ENCODE results near the gene STX5.

- TF ChIP-seq, protein P1, sequence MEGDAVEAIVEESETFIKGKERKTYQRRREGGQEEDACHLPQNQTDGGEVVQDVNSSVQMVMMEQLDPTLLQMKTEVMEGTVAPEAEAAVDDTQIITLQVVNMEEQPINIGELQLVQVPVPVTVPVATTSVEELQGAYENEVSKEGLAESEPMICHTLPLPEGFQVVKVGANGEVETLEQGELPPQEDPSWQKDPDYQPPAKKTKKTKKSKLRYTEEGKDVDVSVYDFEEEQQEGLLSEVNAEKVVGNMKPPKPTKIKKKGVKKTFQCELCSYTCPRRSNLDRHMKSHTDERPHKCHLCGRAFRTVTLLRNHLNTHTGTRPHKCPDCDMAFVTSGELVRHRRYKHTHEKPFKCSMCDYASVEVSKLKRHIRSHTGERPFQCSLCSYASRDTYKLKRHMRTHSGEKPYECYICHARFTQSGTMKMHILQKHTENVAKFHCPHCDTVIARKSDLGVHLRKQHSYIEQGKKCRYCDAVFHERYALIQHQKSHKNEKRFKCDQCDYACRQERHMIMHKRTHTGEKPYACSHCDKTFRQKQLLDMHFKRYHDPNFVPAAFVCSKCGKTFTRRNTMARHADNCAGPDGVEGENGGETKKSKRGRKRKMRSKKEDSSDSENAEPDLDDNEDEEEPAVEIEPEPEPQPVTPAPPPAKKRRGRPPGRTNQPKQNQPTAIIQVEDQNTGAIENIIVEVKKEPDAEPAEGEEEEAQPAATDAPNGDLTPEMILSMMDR (IDR thresholded peaks at IDR 0.05; ENCODE audit: borderline replicate concordance, extremely low read depth, low read length, poor library complexity, severe bottlenecking): no peak
- no peak for TF ChIP-seq EZH2 (IDR thresholded peaks at IDR 0.05; ENCODE audit: borderline replicate concordance, low read depth, low read length, severe bottlenecking)
These were observed 20.1 kb upstream of the STX5 start for GRCh38 chr11:62851807-62852522.
